ENCODE results near the gene FUCA1.
A peak's percentile ranks its signal among the peaks of the same experiment; 100 is the strongest.
"Not testable (repeated sequence)": the region's sequence is repeated elsewhere in the genome, so short reads cannot be mapped to it uniquely, and the experiment has no call there.

The FUCA1 gene

DNA sequence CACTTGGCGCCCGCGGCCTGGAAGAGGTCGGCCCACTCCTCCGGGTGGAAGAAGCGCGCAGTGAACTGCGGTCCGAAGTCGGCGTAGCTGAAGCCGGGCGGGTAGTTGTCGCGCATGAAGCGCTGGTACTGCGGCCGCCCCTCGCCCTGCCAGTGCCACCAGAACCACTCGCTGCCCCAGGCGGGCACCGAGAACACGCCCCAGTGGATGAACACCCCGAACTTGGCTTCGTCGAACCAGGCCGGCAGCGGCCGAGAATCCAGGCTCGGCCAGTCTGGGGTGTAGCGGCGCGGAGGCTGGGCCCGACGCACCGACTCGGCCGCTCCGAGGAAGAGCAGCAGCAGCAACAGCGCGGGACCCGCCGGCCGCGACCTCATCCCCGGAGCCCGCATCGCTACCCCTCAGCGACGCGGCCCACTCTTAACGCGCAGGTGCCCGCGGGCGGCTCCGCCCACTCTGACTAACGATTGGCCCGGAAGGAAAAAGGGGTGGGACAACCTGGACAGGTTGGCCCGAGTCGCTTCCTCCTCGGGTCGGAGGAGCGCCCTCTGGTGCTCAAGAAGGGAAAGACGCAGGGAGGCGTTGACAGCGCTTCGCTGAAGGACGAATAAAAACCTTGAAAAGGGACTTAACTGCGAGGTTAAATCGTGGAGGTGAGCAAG lies at the start of gene FUCA1:
TSS of gene FUCA1 (minus strand) at position 396 of the 662 bp plus-strand sequence. CDS start at position 392, 4 bp downstream.
- peak; percentile 97 for DNase-seq (ENCODE audit: low spot score)

DNA sequence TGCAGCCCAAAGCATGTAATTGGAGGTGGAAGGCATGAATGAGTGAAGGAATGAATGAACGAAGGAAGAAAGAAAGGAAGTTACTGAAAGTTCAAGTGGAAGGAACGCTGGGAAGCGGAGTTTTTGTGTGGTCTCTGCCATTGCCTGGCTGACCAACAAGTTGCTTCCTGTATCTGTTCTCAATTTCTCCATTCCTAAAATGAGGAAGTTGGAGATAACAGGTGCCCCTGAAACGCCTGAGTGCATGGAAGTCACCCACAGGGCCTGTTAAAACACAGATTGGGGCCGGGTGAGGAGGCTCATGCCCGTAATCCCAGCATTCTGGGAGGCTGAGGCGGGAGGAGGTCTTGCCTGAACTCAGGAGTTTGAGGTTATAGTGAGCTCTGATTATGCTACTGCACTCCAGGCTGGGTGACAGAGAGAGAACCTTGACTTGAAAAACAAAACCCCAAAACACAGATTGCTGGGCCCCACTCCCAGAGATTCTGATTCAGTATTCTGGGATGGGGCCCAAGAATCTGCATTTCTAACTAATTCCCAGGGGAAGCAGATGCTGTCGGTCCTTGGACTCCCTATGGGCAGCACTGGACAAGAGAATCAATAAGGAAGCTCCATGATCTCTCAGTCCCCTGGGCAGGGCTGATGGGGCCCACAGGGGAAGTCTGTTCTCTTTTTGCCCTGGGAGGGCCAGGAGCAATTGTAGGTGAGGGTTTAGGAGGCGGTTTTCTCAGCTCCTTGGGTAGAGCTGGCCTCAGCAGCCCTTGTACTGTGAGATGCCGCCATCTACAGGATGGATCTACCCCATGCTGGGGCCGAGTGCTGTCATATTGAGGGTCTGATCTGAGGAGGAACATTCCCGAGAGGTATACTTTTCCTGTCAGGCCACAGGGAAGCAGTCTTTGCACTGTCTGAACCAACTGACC lies 48.4 kb upstream of the FUCA1 start:
- peak; percentile 54 for DNase-seq (ENCODE audit: low spot score)

DNA sequence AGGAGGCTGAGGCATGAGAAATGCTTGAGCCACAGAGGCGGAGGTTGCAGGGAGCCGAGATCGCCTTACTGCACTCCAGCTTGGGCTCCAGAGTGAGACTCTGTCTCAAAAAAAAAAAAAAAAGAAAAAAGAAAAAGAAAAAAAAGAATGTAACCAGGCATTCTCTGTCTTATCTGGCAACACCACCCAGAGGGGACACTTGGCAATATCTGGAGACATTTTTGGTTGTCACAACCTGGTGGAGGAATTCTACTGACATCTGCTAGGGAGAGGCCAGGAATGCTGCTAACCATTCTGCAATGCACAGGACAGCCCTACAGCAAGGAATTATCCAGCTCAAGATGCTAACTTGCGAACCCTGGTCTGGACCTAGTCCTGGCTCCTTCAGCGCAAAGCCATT lies 47.4 kb upstream of the FUCA1 start:
- DNase-seq (ENCODE audit: low spot score) = no peak

DNA sequence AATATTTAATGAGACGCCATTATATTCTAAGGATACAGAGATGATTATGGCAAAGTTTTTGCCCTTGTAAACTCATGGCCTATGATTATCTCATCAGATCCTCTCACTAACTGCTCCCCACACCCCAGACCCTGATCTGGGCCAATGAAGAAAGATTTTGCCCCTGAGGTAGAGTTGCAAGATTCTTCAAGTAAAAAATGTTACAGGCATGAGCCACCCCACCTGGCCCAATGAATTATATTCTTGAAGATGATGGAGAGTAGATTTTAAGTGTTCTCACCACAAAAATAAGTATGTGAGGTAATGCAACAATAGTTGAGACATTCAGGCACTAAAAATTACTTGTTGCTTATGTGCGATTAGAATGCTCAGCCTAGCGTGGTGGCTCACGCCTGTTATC lies 46.8 kb upstream of the FUCA1 start:
- no peak for DNase-seq (ENCODE audit: low spot score)

DNA sequence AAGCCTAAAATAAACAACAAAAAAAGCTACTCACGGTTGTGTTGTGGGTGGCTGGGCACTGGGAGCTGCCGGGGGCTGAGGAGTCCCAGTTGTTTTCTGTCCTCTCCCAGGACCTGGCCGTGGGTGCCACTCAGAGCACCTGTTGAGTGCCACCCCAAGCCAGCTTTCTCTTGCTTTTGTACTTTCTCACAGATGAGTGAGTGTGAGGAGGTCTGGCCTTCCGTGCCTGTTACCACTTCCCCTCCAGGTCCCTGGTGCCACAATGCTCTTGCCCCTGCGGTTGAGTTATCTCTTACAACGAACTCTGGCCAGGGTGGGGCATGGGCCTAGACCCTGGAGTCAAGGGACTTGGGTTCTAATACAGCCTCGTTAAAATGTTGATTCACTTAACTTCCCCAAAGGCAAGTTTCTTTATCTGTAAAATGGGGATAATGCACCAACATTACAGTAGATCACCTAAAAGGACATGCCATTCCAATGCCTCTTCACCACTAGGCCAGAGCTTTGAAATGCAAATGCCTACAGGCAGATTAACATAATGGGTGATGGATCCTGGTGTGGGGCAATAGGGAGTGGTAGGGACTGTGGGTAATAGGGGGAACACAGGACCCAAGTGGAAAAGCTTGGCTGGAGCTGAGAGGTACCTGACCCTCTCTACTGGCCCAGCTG lies 45.3 kb upstream of the FUCA1 start, which contains the start of gene CNR2:
TSS of gene CNR2 (minus strand) at position 151 of the 669 bp plus-strand sequence. CDS start 37,745 bp downstream, outside the sequence.
- DNase-seq (ENCODE audit: low spot score) = no peak

DNA sequence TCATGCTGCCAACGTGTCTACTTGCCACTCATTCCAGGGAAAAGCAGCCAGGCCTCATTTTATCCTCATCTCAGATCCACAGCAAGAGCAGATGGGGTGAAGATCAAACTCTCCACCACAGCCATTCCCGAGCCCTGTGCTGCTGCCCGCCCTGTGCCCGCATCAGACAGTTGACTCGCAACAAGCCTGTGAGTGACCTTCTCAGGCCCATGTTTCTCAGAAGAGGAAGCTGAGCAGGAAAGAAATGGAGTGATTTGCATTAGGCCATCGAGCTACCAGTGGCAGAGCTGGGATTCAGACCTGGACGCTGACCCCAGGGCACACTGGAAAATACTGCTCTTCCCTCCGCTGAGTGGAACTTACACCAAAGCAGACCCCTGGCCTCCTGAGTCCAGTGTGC lies 43.8 kb upstream of the FUCA1 start:
- DNase-seq (ENCODE audit: low spot score) = no peak

DNA sequence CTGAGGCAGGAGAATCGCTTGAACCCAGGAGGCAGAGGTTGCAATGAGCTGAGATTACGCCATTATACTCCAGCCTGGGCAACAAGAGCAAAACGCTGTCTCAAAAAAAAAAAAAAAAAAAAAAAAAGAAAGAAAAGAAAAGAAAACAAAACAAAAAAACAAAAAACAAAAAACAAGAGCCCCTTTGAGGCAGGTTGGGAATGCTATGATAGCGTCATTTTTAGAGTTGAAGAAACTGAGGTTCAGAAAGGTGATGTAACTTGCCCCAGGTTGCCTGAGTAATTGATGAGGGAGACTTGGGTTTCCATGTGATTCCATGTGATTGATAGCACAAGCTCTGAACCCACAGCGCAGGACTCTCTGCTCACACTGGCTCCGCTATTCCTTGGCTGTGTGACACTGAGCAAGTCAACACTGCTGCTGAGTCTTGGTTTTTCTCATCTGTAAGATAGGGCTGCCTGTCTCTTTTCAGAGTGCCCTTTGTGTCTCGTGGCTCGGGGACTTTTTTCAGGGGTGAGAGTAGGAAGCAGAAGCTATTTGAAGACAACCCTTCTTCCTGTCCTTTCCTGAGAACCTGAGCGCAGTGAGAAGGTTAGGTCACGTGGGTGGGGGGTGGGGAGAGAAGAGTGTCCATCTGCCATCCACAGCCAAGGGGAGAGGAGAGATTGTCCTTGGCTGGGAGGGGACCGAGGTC lies 42.6 kb upstream of the FUCA1 start:
- no peak for DNase-seq (ENCODE audit: low spot score)

DNA sequence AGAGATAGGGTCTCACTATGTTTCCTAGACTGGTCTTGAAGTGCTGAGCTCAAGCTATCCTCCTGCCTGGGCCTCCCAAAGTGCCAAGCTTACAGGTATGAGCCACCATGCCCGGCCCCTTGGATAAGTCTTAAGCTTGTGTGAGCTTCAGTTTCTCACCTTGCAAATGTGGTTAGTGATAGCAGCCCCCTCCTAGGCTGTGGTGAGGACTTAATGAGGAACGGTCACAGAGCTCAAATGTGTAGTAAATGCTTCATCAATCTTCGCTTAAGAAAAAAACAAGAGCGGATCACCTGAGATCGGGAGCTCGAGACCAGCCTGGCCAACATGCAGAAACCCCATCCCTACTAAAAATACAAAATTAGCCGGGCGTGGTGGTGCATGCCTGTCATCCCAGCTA lies 42.1 kb upstream of the FUCA1 start:
- no peak for DNase-seq (ENCODE audit: low spot score)

DNA sequence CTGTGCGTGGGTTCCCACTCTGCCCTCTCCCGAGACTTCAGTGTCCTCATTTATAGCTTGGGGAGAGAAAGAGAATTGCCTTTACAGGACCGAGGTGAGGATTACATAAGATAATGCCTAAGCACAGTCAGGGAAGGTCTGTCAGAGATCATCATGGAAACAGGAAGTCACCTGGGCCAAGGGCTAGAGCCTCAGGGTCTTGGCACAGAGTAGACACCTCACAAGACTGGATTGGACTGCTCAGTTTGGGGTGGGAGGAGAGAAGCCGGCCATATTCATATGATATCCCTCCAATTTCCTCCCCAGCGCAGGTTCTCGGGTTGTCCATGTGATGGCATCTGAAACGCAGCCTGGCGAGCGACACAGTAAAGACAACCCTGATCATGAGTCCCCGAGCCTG lies 41.3 kb upstream of the FUCA1 start:
- no peak for DNase-seq (ENCODE audit: low spot score)

DNA sequence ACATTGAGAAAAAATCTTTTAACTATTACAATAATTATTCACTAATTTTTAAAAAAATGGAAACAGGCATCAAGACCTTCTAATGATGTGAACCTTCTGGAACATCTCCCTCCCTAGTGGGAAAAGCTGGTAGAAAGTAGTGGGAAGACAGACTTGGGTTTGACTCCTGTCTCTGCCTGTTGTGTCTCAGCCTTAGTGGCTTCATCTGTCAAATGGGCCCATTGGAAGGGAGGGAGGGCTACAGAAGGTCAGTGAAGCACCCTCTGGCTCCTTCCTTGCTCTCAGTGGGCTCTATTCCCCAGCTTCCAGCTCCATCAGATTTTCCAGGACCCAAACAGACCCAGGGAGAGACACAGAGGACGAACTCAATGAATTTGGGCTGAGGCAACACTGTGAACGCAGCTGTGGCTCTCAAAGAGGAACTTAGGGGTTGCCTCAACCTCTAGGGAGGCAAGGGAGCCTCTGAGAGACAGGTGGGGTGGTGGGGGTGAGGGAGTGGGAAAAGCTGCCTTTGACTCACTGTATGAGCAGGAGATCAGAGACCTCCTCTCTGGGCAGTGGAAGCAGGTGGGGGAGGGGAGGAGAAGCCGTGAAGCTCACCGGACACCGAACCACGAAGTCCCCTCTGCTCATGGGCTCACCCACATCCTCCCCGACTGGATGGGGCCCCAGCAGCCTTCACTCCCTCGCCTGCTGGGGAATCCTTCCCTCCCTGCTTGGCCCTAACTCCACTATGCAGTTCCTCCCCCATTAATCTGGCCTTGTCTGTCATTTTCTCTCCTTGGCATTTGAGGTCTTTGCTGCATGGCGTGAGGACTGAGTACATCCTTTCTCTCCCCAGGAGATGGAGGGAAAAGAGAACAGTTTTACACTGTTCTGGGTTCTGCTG lies 40.6 kb upstream of the FUCA1 start:
- DNase-seq (ENCODE audit: low spot score) = no peak

DNA sequence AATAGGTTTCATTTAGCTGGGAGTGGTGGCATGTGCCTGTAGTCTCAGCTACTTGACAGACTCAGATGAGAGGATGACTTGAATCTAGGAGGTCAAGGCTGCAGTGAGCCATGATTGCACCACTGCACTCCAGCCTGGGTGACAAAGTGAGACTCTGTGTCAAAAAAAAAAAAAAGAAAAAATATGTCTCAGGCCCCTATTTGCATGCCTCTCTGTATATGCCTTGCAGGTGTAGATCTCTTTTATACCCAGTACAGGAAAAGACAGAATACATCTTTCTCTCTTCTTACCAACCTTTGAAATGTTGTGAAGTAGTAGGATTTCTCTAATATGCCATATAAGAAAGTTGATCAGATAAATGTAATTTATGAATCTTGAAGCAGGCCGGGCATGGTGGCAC lies 38.6 kb upstream of the FUCA1 start:
- DNase-seq (ENCODE audit: low spot score) = no peak

DNA sequence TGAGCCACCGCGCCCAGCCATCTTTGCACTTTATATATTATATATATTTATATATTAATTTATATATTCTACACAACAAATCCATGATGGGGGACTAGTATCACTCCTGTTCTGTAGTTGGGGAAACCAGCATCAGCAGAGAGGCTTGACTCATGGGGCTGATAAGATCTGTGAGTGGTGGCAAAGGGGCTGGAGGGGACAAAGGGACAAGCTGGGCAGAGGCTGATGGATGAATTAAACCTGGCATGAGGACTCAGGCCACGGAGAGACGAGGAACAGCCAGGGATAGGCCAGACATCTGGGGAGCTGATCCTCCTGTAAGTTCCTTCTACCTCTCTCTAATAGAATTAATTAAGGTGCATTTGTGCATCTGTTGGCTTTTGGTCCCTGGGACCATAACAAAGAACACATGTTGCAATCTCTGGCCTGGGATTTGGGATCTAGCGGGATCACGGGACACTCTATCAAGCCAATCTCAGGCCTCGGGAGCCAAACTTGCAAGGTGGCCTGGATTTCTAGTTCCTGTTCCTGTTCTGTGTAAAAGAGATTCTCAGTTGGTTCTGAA lies 37.5 kb upstream of the FUCA1 start:
- DNase-seq (ENCODE audit: low spot score) = no peak

DNA sequence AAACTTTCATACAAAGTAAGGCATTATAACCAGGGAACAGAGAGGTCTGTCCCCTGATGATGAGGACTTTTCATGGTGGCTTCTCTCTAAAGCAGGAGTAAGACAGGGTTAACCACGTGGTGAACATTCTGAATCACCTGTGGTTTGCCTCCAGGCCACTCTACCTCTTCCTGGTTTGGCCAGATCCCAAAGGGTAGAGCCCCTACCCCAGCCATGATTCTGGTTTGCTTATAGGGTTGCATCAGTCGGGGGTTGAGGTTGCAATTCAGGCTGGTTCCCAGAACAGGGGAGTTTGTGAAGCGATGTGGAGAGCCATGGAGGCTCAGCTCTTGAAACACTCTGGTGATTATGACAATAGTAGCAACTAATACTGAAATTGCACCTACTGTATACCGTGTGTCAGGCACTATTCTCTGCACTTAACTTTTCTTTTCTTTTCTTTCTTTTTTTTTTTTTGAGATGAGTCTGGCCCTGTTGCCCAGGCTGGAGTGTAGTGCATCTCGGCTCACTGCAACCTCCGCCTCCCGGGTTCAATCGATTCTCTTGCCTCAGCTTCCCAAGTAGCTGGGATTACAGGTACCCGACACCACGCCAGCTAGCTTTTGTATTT lies 36.8 kb upstream of the FUCA1 start:
- DNase-seq (ENCODE audit: low spot score) = no peak

DNA sequence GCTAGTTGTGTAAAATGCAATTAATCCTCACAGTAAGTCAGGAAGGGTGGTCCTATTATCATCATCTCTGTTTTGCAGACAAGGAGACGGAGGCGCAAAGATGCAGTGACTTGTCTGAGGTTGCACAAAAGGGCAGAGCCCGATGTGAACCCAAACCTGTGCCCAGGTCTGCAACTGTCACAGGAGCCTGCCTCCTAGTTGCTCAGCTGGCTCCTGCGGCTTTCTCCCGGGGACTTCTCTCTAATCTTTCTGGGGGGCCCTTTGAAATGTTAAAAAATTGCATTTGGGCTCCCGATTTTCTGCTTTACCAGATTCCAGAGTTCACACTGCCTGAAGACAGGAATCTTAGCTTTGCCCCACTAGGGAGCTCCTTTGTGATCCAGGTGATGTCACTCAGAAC lies 35.7 kb upstream of the FUCA1 start:
- no peak for DNase-seq (ENCODE audit: low spot score)

DNA sequence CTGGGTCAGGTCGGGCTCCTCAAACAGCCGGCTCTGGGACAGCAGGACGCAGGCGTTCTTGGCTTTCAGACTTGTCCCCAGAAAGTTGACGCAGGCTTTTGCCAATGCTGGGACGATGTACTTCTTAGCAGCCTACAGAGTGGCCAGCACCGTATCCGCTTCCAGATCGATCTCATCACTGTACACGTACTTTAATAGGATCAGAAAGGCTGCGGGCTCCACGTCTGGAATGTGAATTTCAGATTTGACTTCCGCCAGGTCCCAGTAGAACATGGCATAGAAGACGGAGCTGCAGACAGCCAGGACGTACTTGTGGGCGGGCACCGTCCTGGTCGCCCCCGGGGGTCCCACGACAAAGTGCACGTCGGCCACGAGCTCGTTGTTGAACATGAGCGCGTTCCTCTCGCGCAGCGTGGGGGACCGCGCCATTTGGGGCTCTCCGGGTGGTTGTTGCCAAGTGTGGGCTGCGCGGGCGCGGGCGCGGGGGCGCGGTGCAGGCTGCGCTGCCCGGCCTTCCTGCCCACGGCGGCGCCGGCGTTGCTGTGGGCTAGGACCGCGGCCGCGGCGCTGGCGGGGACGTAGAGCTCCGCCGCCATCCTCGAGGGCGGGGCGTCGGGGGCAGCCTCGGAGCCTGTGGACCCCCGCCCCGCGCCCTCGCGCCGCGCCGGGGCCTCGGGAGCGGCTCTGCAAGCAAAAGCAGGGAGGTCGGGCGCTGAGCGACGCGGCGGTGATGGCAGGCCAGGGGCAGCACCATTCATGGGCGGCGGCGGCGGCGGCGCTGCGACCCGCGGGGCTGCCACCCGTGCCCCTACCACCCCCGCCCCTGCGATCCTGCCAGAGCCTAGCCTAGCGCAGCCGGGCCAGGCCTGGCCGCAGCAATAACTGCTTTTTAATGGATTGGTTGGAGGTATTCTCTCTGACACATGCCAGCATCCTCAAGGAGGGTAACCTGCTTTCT lies 34.5 kb upstream of the FUCA1 start:
- no peak for DNase-seq (ENCODE audit: low spot score)

DNA sequence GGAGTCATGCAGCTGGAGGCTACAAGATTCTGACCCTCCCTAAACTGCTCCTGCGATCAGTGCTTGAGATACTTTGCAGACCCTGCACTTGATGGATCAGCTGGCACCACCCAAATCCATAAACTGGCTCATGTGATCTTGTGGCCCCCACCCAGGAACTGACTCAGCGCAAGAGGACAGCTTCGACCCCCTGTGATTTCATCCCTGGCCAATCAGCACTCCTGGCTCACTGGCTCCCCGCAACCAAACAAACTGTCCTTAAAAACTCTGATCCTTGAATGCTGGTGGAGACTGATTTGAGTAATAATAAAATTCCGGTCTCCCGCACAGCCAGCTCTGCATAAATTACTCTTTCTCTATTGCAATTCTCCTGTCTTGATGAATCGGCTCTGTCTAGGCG lies 31.9 kb upstream of the FUCA1 start:
- DNase-seq (ENCODE audit: low spot score) = not testable (repeated sequence)

DNA sequence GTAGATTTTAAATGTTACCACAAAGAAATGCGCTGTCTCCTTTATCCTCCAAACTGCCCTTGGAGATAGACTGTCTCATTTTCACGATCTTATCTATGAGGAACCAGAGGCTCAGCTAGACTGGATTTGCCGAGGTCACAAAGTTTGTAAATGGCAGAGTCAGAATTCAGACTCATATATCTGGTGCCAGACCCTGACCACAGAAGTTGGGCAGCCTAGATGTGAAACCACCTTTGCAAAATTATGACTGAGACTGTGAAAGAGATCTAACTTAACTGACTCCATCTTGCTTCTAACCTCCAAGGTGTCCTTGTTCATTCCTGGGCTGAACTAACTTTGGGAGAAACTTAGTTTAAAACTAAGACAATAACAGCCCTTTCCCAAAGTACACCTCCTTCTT lies 31.0 kb upstream of the FUCA1 start:
- no peak for DNase-seq (ENCODE audit: low spot score)

DNA sequence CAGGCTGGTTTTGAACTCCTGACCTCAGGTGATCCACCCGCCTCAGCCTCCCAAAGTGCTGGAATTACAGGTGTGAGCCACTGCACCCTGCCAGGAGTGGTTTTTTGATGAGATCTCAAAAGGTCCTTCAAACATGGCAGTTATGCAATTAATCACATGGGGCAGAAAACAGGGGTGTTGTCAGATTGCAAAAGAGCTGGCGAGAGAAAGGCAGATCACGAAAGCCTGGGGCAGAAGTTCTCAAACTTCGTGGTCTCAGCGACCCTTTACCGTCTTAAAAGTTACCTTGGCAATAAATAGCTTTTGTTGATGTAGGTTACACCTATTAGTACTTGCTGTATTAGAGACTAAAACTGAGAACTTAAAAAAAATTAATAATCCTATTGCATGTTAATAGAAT lies 29.0 kb upstream of the FUCA1 start:
- DNase-seq (ENCODE audit: low spot score) = no peak

DNA sequence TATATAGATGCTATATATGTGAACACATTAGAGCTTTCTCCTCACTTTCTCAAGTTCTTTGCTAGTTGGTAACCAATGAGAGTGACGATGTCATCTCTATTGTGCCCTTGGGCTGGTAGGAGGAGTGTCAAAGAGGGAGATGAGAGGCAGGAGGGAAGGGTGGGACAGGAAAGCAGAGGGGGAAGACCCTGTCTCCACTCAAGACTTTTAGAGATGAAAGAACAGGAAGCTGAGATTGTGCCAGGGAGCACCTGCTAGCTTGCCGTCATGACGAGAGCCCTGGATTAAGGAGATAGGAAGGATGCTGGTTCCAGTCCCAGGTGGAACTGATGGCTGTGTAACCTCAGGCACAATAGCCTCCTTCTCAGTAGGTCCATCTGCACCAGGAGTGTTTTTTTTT lies 28.4 kb upstream of the FUCA1 start:
- no peak for DNase-seq (ENCODE audit: low spot score)
